Fibroblast of lung (primary cell): ENCODE measurements around the gene PHB1. TPM values are rescaled to one million over a fixed set of nuclear protein-coding genes. Genes with fewer than 3 reads are reported as not detected.

Source experiments
- DNase-seq, 2 donors: peaks; one replicate each; pipeline versions ENCODE4 v3.0.0 to v3.0.0-alpha.2; 2010; ENCODE audit warnings: low read depth in 2 of 2
- H2AFZ ChIP-seq: 2 replicates; pipeline ENCODE4 v1.5.1; 2012; ENCODE audit warnings: low read length, control low read depth, inconsistent platforms
- H3K27ac ChIP-seq: 2 replicates; pipeline ENCODE4 v1.5.1; 2011; ENCODE audit warnings: low read length, control low read depth; ENCODE audit not compliant: insufficient read depth
- H3K27me3 ChIP-seq: 2 replicates; pipeline ENCODE4 v1.5.1; 2011; ENCODE audit warnings: mild to moderate bottlenecking, low read length; ENCODE audit not compliant: control insufficient read depth, insufficient read depth
- H3K36me3 ChIP-seq: 2 replicates; pipeline ENCODE4 v1.5.1; 2011; ENCODE audit warnings: low read length; ENCODE audit not compliant: control insufficient read depth, insufficient read depth
- H3K4me1 ChIP-seq: 2 replicates; pipeline ENCODE4 v1.5.1; 2011; ENCODE audit warnings: low read length; ENCODE audit not compliant: control insufficient read depth, insufficient read depth; ENCODE audit errors: extremely low read depth
- H3K4me2 ChIP-seq: 2 replicates; pipeline ENCODE4 v1.5.1; 2011; ENCODE audit warnings: low read length, control low read depth; ENCODE audit not compliant: insufficient read depth; ENCODE audit errors: extremely low read depth
- H3K4me3 ChIP-seq, 4 experiments: fragments of 200-600 bp in 1 of 4; sonication (generic) in 1 of 4; replicated peaks in 1 of 4; 2 replicates each; pipeline ENCODE4 v1.5.1; 2011 to 2016; ENCODE audit warnings: low read length in 4 of 4, low read depth in 3 of 4, mild to moderate bottlenecking in 3 of 4, control low read depth in 2 of 4, inconsistent platforms in 1 of 4, mixed read lengths in 1 of 4; ENCODE audit not compliant: insufficient read depth in 1 of 4; ENCODE audit errors: control extremely low read depth in 1 of 4
- H3K79me2 ChIP-seq: 2 replicates; pipeline ENCODE4 v1.5.1; 2012; ENCODE audit warnings: mild to moderate bottlenecking, low read length, inconsistent platforms; ENCODE audit not compliant: control insufficient read depth, insufficient read depth
- H3K9ac ChIP-seq: 2 replicates; pipeline ENCODE4 v1.5.1; 2011; ENCODE audit warnings: mild to moderate bottlenecking, low read length, control low read depth; ENCODE audit not compliant: insufficient read depth
- H3K9me3 ChIP-seq: 2 replicates; pipeline ENCODE4 v1.5.1; 2012; ENCODE audit warnings: low read depth, low read length; ENCODE audit not compliant: control insufficient read depth, insufficient read depth
- H4K20me1 ChIP-seq: 2 replicates; pipeline ENCODE4 v1.5.1; 2011; ENCODE audit warnings: low read length; ENCODE audit not compliant: control insufficient read depth, insufficient read depth; ENCODE audit errors: extremely low read depth
- CTCF ChIP-seq, 2 donors: IDR thresholded peaks in 1 of 2; conservative IDR thresholded peaks in 1 of 2; 1 replicate in 1 of 2; 2 replicates in 1 of 2; pipeline ENCODE4 v1.5.1; 2011 to 2012; ENCODE audit warnings: low read length in 2 of 2, control low read depth in 1 of 2, inconsistent platforms in 1 of 2, low read depth in 1 of 2, mild to moderate bottlenecking in 1 of 2
- EZH2 ChIP-seq: IDR thresholded peaks from 2 replicates; pipeline ENCODE4 v1.5.1; 2012; ENCODE audit warnings: low read length, control low read depth, mild to moderate bottlenecking; ENCODE audit errors: missing control alignments
- polyA plus RNA-seq, 2 donors: library from polyadenylated mRNA; depleted of rRNA in 1 of 2; stranded (reverse) in 1 of 2; unstranded in 1 of 2; fragments of >200 nt; gene quantifications; 2 replicates each; pipeline ENCODE4 v1.2.1, GENCODE V29; 2011 to 2012; ENCODE audit warnings: missing spikeins in 1 of 2
- total RNA-seq: library from RNA; depleted of rRNA; stranded (reverse); fragments of >200 nt; gene quantifications from 2 replicates; pipeline ENCODE4 v1.2.1, GENCODE V29; 2014

The PHB1 gene
- total and polyA plus RNA-seq, 2 donors (not counting 1 experiment from before 2014, with no cell fraction given): 99.6 to 163 TPM

GRCh38 chr17:49460401-49460800 is 45.7 kb upstream of the PHB1 start:
- Histone ChIP-seq H3K4me1 (no peaks in the 10 kb centered on the region), H3K79me2 (no peaks in the 10 kb centered on the region), H3K27me3 (peaks cover 20% of the 10 kb centered on the region), H3K4me2 (no peak overlapping the region), H3K36me3 (no peaks in the 10 kb centered on the region), H3K9ac (no peak overlapping the region), H3K4me3 (no peak overlapping the region), H4K20me1 (no peaks in the 10 kb centered on the region), H3K9me3 (no peaks in the 10 kb centered on the region), H3K27ac (no peak overlapping the region), H2AFZ (no peak overlapping the region)
- no peak for TF ChIP-seq CTCF (conservative IDR thresholded peaks at IDR 0.05 in 1 of 2, IDR thresholded peaks at IDR 0.05 in 1 of 2; ENCODE audit: low read depth in 1 of 2, low read length in 2 of 2)
- TF ChIP-seq EZH2: no peak
- no peak for DNase-seq

- no peak overlapping the region for H3K9ac ChIP-seq
- no peaks in the 10 kb centered on the region for H3K79me2 ChIP-seq
- peaks cover 20% of the 10 kb centered on the region for H3K27me3 ChIP-seq
- H3K4me3 ChIP-seq: no peak overlapping the region
- no peaks in the 10 kb centered on the region for H3K9me3 ChIP-seq
- no peak for DNase-seq
- no peak overlapping the region for H3K27ac ChIP-seq
- no peaks in the 10 kb centered on the region for H4K20me1 ChIP-seq
- H2AFZ ChIP-seq: no peak overlapping the region
- no peak overlapping the region for H3K4me2 ChIP-seq
- no peaks in the 10 kb centered on the region for H3K4me1 ChIP-seq
- H3K36me3 ChIP-seq: no peaks in the 10 kb centered on the region
- TF ChIP-seq EZH2: no peak
- TF ChIP-seq CTCF (conservative IDR thresholded peaks at IDR 0.05 in 1 of 2, IDR thresholded peaks at IDR 0.05 in 1 of 2; ENCODE audit: low read depth in 1 of 2, low read length in 2 of 2): no peak
Observed at GRCh38 chr17:49459401-49459984, 44.8 kb upstream of the PHB1 start.

GRCh38 chr17:49457564-49458535 is 43.2 kb upstream of the PHB1 start:
- Histone ChIP-seq H3K27me3 (peaks cover 20% of the 10 kb centered on the region), H3K36me3 (no peaks in the 10 kb centered on the region), H3K4me2 (no peak overlapping the region), H3K79me2 (no peaks in the 10 kb centered on the region), H4K20me1 (no peaks in the 10 kb centered on the region), H3K27ac (no peak overlapping the region), H3K4me1 (no peaks in the 10 kb centered on the region), H3K9me3 (no peaks in the 10 kb centered on the region), H3K4me3 (no peak overlapping the region), H3K9ac (no peak overlapping the region), H2AFZ (no peak overlapping the region)
- DNase-seq: no peak
- TF ChIP-seq CTCF (conservative IDR thresholded peaks at IDR 0.05 in 1 of 2, IDR thresholded peaks at IDR 0.05 in 1 of 2; ENCODE audit: low read depth in 1 of 2, low read length in 2 of 2) (no peak), EZH2 (no peak)
